OCI-LY1 (cell line): ENCODE measurements around the gene SLC4A1.

Experiments
- CTCF ChIP-seq: fragments of 200-600 bp; sonication (generic), shearing (Covaris generic); IDR thresholded peaks from 2 replicates; pipeline ENCODE4 v1.5.1; 2017; ENCODE audit warnings: mild to moderate bottlenecking, antibody characterized with exemption, low read length, moderate library complexity, mixed read lengths
- EZH2 ChIP-seq: fragments of 200-600 bp; sonication (generic), shearing (Covaris generic); IDR thresholded peaks from 2 replicates; pipeline ENCODE4 v1.8.0; 2017; ENCODE audit warnings: borderline replicate concordance, mixed run types, mild to moderate bottlenecking, antibody characterized with exemption, low read length, moderate library complexity, mixed read lengths

GRCh38 chr17:44262654-44263225 is 5.2 kb downstream of the SLC4A1 start:
- TF ChIP-seq CTCF (no peak), EZH2 (no peak)
